Left lung (tissue), 10 donors: Measurements from ENCODE around the gene SLCO3A1. TPM values are rescaled to one million over a fixed set of nuclear protein-coding genes. Genes with fewer than 3 reads are reported as not detected.

Source experiments
- ATAC-seq: fragments of 200-7000 bp; cut with Tn5 transposase; one replicate; pipeline ENCODE4 v1.9.1; 2020; ENCODE audit warnings: moderate library complexity
- DNase-seq, 4 donors: peaks; one replicate each; pipeline ENCODE4 v3.0.0-alpha.2; 2013 to 2020
- H3K27ac ChIP-seq, 2 donors: fragments of 200-600 bp; sonication (generic) in 1 of 2; one replicate each; pipeline versions ENCODE4 v1.5.0 to v1.8.0; 2020 to 2021
- H3K27me3 ChIP-seq, 2 donors: fragments of 200-600 bp; sonication (generic) in 1 of 2; one replicate each; pipeline versions ENCODE4 v1.5.0 to v1.8.0; 2020 to 2021
- H3K36me3 ChIP-seq, 2 donors: fragments of 200-600 bp; sonication (generic) in 1 of 2; one replicate each; pipeline versions ENCODE4 v1.5.0 to v1.8.0; 2020 to 2021
- H3K4me1 ChIP-seq, 2 donors: fragments of 200-600 bp; one replicate each; pipeline ENCODE4 v1.8.0; 2021
- H3K4me3 ChIP-seq, 2 donors: fragments of 200-600 bp; sonication (generic) in 1 of 2; one replicate each; pipeline versions ENCODE4 v1.5.0 to v1.8.0; 2020 to 2021; ENCODE audit warnings: mild to moderate bottlenecking in 1 of 2
- H3K9me3 ChIP-seq, 2 donors: fragments of 200-600 bp; sonication (generic) in 1 of 2; one replicate each; pipeline versions ENCODE4 v1.5.0 to v1.8.0; 2020 to 2021
- intact Hi-C, 2 donors: fragments of 100-400 bp; cut with DNase I; formaldehyde crosslinking; loops; one replicate each; pipeline versions ENCODE4 v1.11.2 to v1.14.2; 2022
- polyA plus RNA-seq, 6 donors: library from polyadenylated mRNA; unstranded; fragments of 120-200 nt; gene quantifications; one replicate each; pipeline ENCODE4 v1.2.1, GENCODE V29; 2013; ENCODE audit not compliant: insufficient read length in 6 of 6
- total RNA-seq, 2 donors: library from RNA; stranded (reverse); fragmentation: NEBNext Ultra II Directional; extraction: Animal tissue kit (Norgen Biotek cat#: 25700); gene quantifications; one replicate each; pipeline ENCODE4 v1.2.1, GENCODE V29; 2021
- TF ChIP-seq, protein P1 (sequence below), 2 donors: fragments of 200-600 bp; sonication (generic) in 1 of 2; IDR thresholded peaks; one replicate each; pipeline versions ENCODE4 v1.5.0 to v1.8.0; 2021; ENCODE audit warnings: antibody characterized with exemption in 2 of 2
- donor health status: DM: no; HTN: yes; CAD: no.
- donor health status: DM: no; HTN: no; CAD: no.

The SLCO3A1 gene
- total and polyA plus RNA-seq, 8 donors, result 7.7 to 49.0 (median 11.9) TPM

DNA sequence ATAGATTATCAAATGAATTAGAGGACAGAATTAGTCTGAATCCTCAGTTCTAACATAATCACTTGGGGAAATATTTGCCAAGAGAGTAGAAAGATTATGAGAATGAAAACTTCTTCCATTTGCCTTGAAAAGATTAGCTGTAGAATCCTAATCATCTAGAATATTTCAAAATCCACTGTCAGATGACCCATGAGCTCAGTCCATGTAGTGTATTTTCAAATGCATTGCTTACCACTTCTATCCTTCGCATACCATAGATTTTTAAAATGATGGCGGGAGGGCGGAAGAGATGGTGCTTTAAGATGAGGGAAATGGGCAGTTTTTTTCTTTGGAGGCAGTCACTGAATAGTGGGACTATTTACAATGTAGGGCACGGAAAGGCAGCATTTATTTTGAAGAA is 136.3 kb downstream of the SLCO3A1 start:
- ATAC-seq (no peak), DNase-seq (no peak)
- H3K36me3 ChIP-seq, result no peaks in the 10 kb centered on the region
- H3K9me3 ChIP-seq, result no peaks in the 10 kb centered on the region
- no peaks in the 10 kb centered on the region for H3K27me3 ChIP-seq
- intact Hi-C loops, result no loop called here
- no peak overlapping the region for H3K27ac ChIP-seq
- peaks cover 0 to 13% of the 10 kb centered on the region in 2 donors for H3K4me1 ChIP-seq
- TF ChIP-seq, protein P1, sequence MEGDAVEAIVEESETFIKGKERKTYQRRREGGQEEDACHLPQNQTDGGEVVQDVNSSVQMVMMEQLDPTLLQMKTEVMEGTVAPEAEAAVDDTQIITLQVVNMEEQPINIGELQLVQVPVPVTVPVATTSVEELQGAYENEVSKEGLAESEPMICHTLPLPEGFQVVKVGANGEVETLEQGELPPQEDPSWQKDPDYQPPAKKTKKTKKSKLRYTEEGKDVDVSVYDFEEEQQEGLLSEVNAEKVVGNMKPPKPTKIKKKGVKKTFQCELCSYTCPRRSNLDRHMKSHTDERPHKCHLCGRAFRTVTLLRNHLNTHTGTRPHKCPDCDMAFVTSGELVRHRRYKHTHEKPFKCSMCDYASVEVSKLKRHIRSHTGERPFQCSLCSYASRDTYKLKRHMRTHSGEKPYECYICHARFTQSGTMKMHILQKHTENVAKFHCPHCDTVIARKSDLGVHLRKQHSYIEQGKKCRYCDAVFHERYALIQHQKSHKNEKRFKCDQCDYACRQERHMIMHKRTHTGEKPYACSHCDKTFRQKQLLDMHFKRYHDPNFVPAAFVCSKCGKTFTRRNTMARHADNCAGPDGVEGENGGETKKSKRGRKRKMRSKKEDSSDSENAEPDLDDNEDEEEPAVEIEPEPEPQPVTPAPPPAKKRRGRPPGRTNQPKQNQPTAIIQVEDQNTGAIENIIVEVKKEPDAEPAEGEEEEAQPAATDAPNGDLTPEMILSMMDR (IDR thresholded peaks at IDR 0.05), result no peak
- no peak overlapping the region for H3K4me3 ChIP-seq

DNA sequence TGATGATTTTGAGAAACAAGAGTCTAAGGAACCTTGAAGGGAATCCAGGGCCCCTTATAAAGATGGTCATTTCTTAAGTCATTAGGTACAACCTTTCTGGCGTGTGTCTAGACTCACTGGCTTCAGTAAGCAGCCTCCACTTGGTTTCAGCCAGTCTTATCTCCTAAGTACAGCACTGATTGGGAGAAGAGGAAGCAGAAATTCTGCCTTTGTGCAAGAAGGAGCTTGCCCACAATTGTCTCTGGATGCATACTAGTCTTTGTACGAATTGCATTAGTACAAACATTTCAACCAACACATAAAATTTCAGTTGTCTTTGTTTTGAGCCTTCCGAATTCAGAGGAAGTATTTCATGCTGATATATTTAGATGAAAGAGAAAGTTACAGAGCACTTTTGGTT is 139.4 kb downstream of the SLCO3A1 start:
- peaks cover 0 to 13% of the 10 kb centered on the region in 2 donors for H3K4me1 ChIP-seq
- H3K36me3 ChIP-seq, result no peaks in the 10 kb centered on the region
- no peaks in the 10 kb centered on the region for H3K27me3 ChIP-seq
- H3K4me3 ChIP-seq, result no peak overlapping the region
- intact Hi-C loops, result no loop called here
- DNase-seq (no peak), ATAC-seq (no peak)
- TF ChIP-seq, protein P1 (IDR thresholded peaks at IDR 0.05), result no peak
- peak overlapping the region in 1 of 2 donors; percentile 11 for H3K27ac ChIP-seq
- no peaks in the 10 kb centered on the region for H3K9me3 ChIP-seq

DNA sequence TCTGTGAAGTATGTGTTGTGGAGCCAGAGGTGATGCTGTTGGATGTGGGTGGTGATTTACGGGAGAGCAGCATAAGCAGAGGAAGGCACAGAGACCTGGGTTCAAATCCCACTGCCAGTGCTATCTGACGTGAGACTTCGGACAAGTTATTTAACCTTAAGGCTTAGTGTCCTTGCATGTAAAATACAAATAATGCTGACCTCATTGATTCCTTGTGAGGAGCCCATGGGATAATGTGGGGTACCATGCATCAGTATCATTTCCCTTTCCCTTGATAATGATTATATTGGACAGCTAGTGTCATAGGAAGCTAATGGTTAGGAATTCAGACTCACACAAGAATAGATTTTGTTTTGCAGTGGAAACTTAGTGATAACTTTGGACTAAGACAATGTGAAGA is 141.6 kb downstream of the SLCO3A1 start:
- Histone ChIP-seq H3K27ac (no peak overlapping the region), H3K4me1 (peaks cover 0 to 13% of the 10 kb centered on the region in 2 donors), H3K27me3 (no peaks in the 10 kb centered on the region), H3K36me3 (no peaks in the 10 kb centered on the region), H3K9me3 (no peaks in the 10 kb centered on the region), H3K4me3 (no peak overlapping the region)
- no peak for DNase-seq
- TF ChIP-seq, protein P1 (IDR thresholded peaks at IDR 0.05), result no peak
- ATAC-seq, result no peak
- intact Hi-C loops, result no loop called here

DNA sequence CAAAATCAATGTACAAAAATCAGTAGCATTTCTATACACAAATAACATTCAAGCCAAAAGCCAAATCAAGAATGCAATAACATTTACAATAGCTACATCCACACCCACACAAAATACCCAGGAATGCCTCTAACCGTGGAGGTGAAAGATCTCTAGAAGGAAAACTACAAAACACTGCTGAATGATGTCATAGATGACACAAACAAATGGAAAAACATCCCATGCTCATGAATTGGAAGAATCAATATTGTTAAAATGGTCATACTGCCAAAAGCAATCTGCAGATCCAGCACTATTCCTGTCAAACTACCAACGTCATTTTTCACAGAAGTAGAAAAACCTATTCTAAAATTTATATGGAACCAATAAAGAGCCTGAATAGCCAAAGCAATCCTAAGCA is 143.7 kb downstream of the SLCO3A1 start:
- intact Hi-C loops, result no loop called here
- no peak overlapping the region for H3K27ac ChIP-seq
- TF ChIP-seq, protein P1 (IDR thresholded peaks at IDR 0.05), result no peak
- no peak for DNase-seq
- no peaks in the 10 kb centered on the region for H3K36me3 ChIP-seq
- H3K4me1 ChIP-seq, result peaks cover 0 to 13% of the 10 kb centered on the region in 2 donors
- no peaks in the 10 kb centered on the region for H3K9me3 ChIP-seq
- ATAC-seq, result no peak
- no peak overlapping the region for H3K4me3 ChIP-seq
- H3K27me3 ChIP-seq, result no peaks in the 10 kb centered on the region

DNA sequence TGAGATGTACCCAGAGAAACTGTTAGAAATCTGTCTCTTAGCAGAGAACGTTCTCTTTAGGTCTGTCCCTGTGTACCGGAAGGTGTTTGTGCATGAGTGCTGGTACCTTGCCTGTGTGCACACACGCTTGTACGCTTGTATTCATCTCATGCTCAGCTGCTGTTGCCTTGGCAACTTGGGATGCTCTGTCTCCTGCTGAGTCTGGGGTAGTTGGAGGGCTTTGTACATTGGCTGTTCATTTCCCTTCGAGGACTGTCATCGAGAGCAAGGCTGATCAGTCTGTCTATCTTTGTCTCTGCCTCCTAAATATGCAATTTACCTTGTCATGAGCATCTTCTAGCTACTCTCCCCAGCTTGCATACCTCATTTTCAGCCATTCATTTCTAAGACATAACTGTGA is 147.2 kb downstream of the SLCO3A1 start:
- no peaks in the 10 kb centered on the region for H3K27me3 ChIP-seq
- no peaks in the 10 kb centered on the region for H3K9me3 ChIP-seq
- DNase-seq (no peak), ATAC-seq (no peak)
- H3K4me1 ChIP-seq, result no peaks in the 10 kb centered on the region
- H3K4me3 ChIP-seq, result no peak overlapping the region
- H3K36me3 ChIP-seq, result no peaks in the 10 kb centered on the region
- intact Hi-C loops, result no loop called here
- TF ChIP-seq, protein P1 (IDR thresholded peaks at IDR 0.05), result no peak
- no peak overlapping the region for H3K27ac ChIP-seq
